Spleen (tissue), 7 donors: Measurements from ENCODE around the gene CDH19.

Experiments used
- CTCF ChIP-seq, 11 experiments: fragments of 200-600 bp in 7 of 11; fragments of 450-650 bp in 4 of 11; sonication (generic) in 4 of 11; IDR thresholded peaks in 8 of 11; conservative IDR thresholded peaks in 3 of 11; 1 replicate in 7 of 11; 2 replicates in 4 of 11; pipeline versions ENCODE4 v1.4.0 to v1.8.0; 2016 to 2021; ENCODE audit warnings: antibody characterized with exemption in 11 of 11, inconsistent platforms in 4 of 11, mild to moderate bottlenecking in 1 of 11
- POLR2A ChIP-seq, 3 donors: fragments of 450-650 bp; IDR thresholded peaks; one replicate each; pipeline ENCODE4 v1.5.1; 2017; ENCODE audit warnings: antibody characterized with exemption in 3 of 3, mild to moderate bottlenecking in 1 of 3
- donor health status: DM: no; HTN: no; CAD: no; lungs with moderate emphysema.
- donor health status: DM: no; HTN: no; CAD: no.
- donor health status: DM: no; HTN: no; CAD: no.

- TF ChIP-seq CTCF (IDR thresholded peaks at IDR 0.05 in 8 of 11, conservative IDR thresholded peaks at IDR 0.05 in 3 of 11) (no peak), POLR2A (IDR thresholded peaks at IDR 0.05) (no peak)
These were observed 35.2 kb upstream of the CDH19 start for GRCh38 chr18:66638856-66639629.
